Gastroesophageal sphincter (tissue), 3 donors: Measurements from ENCODE around the gene RALGPS2.

ENCODE experiments used
- POLR2A ChIP-seq, 2 donors: fragments of 450-650 bp; IDR thresholded peaks; one replicate each; pipeline ENCODE4 v1.6.1; 2017; ENCODE audit warnings: antibody characterized with exemption in 2 of 2, mild to moderate bottlenecking in 2 of 2, moderate library complexity in 1 of 2
- TF ChIP-seq, protein P1 (sequence below), 4 experiments: fragments of 200-600 bp in 2 of 4; fragments of 450-650 bp in 2 of 4; sonication (generic) in 1 of 4; IDR thresholded peaks; one replicate each; pipeline ENCODE4 v1.5.1; 2017 to 2019; ENCODE audit warnings: antibody characterized with exemption in 4 of 4, mild to moderate bottlenecking in 2 of 4, moderate library complexity in 2 of 4

DNA sequence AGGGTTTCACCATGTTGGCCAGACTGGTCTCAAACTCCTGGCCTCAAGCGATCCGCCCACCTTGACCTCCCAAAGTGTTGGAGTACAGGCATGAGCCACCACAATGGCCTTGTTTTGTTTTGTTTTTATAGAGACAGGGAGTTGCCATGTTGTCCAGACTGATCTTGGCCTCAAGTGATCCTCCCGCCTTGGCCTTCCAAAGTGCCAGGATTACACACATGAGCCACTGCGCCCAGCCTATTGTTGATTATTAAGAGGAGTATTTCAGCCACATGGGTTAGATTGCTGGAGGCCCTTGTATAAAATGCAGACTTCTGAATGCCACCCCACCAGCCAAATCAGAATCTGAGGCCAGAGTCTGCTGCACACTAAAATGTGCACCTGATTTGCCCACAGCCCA is 203.0 kb downstream of the RALGPS2 start:
- TF ChIP-seq, protein P1, sequence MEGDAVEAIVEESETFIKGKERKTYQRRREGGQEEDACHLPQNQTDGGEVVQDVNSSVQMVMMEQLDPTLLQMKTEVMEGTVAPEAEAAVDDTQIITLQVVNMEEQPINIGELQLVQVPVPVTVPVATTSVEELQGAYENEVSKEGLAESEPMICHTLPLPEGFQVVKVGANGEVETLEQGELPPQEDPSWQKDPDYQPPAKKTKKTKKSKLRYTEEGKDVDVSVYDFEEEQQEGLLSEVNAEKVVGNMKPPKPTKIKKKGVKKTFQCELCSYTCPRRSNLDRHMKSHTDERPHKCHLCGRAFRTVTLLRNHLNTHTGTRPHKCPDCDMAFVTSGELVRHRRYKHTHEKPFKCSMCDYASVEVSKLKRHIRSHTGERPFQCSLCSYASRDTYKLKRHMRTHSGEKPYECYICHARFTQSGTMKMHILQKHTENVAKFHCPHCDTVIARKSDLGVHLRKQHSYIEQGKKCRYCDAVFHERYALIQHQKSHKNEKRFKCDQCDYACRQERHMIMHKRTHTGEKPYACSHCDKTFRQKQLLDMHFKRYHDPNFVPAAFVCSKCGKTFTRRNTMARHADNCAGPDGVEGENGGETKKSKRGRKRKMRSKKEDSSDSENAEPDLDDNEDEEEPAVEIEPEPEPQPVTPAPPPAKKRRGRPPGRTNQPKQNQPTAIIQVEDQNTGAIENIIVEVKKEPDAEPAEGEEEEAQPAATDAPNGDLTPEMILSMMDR (IDR thresholded peaks at IDR 0.05): no peak
- no peak for TF ChIP-seq POLR2A (IDR thresholded peaks at IDR 0.05)
